H54 (cell line): ENCODE results near the gene LRP1B.
A peak's percentile ranks its signal among the peaks of the same experiment; 100 is the strongest.

Experiments
- DNase-seq: peaks from one replicate; pipeline ENCODE4 v3.0.0; 2011; ENCODE audit warnings: low spot score, mixed read lengths; ENCODE audit not compliant: insufficient read length
- FAIRE-seq: peaks from 3 replicates; lab custom pipeline; 2011; peaks lifted over from hg19 to GRCh38; lab: Jason Lieb, UNC
- POLR2A ChIP-seq: IDR thresholded peaks from 2 replicates; pipeline ENCODE4 v1.6.1; 2011; ENCODE audit warnings: low read depth, mild to moderate bottlenecking, low read length

LRP1B gene

DNA sequence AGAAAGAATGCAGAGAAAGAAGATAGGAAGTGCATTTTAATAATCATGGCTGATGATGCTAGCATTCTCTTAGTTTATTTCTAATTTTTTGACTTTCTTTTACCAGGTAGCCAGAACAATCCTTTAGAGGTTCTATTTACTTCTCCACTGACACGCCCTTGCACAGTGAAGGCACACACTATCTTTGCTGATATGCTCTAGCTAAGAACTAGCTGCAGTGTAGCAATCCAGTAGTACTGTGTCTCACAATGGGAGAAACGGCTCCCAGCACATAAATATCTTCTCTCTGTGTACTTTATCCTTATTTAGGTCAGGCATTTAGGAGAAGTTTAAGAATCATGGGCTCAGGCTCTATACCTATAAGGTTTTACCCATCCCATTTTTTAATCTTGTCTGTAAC, 1005.4 kb downstream of the LRP1B start:
- no peak for DNase-seq
- TF ChIP-seq POLR2A, result no peak
- FAIRE-seq, result no peak

DNA sequence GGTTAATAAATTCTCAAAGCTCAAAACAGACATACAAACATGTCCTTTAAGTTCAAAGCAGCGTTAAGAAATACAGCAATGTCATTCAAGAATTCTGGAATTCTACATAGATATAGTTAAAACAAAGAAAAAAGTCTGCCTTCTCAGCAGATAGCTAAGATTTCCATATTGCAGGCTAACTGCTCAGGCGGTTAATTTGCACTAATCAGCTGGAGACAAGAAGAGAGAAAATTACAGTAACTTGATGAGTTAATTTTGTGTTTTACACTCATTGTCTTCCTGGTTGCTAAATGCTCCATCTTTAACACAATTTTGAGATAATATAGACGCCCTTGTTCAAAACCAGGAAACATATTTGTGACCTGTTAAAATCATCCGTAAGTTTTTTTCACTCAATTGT, 1012.0 kb downstream of the LRP1B start:
- TF ChIP-seq POLR2A, result no peak
- no peak for DNase-seq
- FAIRE-seq, result no peak

DNA sequence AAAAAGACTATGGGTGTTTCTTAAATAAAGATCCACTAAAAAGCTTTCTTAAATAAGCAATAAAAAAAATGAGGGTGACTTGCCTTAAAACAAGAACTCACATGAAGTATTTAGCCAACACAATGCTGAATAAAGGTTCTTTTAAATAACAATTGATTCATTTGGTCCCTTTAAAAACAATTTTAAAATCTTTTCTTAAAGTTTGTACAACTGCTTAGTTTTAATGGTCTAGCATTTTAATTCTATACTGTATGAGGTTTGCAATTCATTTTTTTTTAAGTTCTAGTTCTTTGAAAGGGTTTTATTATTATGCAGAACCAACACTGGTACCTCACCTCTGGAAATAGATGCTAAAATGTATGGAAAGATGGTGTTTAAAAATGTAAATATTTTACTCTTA, 1017.5 kb downstream of the LRP1B start:
- no peak for TF ChIP-seq POLR2A
- FAIRE-seq (no peak), DNase-seq (no peak)

DNA sequence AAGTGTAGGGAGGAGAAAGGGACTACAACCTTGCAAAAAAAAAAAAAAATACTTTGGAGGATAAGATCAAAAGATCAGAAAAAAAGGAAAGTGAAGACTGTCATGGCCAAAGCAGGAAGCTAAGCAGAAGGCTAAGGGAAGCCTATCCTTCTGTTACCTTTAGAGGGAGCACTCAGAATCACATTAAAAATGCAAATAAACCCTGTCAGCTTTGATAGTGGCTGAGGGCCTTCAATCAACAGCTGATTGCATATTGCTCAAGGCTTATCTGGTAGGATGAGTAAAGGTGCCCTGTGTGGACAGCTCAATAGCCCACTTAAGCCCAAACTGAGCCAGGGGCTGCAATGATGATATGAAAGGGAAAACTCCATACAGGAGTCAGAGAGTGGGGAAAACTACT, 1021.2 kb downstream of the LRP1B start:
- no peak for TF ChIP-seq POLR2A
- DNase-seq (no peak), FAIRE-seq (peak; percentile 98)

DNA sequence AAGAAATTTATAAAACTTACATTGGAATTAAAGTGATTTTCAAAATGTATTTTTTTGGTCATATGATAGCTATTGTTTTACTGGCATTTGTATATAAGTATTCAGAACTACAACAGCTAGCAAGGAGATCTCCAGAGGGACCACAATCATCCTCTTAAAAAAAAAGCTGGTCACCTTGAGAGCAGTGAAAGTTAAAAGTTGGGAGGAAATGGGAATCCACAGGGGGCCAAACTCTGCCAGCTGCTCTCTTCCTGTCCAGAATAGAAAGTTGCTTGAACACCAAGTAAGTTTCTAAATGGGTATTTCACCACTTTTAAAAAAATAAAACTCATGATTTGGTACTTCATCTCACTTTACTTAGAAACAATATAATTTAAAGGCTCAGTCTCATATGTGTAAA, 1025.1 kb downstream of the LRP1B start:
- FAIRE-seq, result peak; percentile 48
- DNase-seq, result no peak
- TF ChIP-seq POLR2A, result no peak

DNA sequence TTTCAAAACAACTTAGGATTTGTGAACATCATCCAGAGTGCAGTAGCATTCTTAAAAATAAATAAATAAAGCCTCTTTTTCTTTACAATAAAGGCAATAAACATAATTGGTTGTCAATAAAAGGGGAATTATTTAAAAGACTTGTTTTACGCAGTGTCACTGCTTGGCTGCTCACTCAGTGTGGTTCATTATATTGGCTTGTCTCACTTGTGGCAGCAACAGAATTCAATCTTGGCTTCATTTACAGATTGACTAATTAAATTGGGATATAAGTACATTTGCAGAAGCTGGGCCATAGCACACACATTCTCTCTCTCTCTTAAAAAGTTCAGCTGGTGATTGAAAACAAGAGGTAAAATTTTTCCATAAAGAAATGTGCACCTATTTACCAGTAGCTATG, 1027.6 kb downstream of the LRP1B start:
- no peak for TF ChIP-seq POLR2A
- no peak for FAIRE-seq
- no peak for DNase-seq

DNA sequence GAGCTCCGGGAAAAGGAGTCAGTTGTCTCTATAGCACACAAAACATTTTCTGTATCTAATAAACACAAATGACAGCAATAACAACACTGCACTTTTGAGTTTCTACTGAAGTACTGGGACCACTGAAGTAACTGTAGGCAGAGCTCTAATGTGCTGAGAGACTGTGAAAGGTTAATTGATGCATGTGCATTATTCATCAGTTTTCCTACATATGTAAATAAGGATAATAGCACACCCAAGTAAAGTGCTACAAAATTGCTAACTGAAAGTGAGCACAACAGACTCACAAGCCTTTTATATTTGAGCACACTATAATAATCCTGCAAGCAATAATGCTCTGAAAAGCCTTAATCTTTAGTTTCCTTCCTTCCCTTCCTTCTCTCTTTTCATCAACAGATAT, 1051.6 kb downstream of the LRP1B start:
- FAIRE-seq, result no peak
- DNase-seq, result no peak
- no peak for TF ChIP-seq POLR2A

DNA sequence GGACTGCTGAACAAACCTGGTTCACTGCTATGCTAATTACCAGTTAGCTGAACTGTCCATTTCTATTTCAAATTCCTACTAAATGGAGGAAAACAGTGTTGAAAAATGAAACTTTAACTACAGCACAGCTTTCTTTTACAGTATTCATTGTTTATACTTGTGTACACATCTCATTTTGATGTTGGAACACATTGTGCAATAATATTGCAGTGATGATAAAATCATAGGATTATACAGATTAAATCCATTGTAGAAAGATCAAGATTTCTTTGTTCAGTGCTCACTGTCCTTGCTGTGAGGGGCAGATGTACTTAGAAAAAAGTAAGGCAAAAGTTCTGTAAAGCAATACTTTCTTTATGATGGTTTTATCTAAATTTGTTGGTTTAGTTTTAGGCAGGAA, 1055.1 kb downstream of the LRP1B start:
- DNase-seq, result no peak
- TF ChIP-seq POLR2A, result no peak
- FAIRE-seq, result no peak

DNA sequence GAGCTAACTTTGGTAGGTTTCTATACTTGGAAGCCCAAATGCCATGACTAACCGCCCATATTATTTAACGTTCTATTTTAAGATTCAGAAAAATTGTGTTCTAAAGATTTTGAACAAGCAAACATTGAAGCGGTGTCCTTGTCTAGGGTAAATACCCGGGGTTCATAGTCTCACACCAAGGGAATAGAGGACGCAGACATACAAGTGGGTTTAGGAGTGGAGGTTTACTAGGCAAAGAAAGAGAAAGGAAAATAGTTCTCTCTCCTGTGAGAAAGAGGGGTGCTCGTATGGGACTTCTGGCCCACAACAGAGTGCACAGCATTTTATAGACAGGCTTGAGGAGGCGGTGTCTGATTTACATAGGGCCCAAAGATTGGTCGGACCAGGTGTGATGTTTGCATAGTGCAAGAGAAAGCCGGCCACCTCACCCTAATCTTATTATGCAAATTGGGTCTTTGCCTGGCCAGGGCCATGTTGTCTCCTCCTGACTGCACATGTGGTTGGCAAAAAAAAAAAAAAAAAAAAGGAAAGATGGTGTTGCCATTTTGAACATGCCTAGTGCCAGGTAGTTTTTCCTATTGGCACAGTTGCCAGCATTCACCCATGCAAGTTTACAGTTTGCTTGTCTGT, 1062.6 kb downstream of the LRP1B start:
- FAIRE-seq, result no peak
- TF ChIP-seq POLR2A, result no peak
- DNase-seq, result no peak

DNA sequence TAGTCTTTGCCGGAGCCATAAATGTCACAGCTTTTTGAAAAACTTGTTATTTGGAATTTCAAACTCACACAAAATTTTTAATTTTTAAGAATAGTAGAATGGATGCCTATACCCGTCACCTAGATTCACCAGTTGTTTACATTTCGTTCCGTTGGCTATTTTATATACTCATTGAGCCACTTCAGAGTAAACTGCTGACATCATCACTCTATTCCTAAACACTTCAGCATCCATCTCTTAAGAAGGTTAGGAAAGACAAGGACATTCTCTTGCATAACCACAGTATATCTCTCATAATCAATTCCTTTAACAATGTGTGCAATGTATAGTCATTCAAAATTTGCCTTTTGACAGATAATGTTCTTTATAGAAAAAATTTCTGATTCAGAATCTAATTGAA, 1065.8 kb downstream of the LRP1B start:
- DNase-seq (no peak), FAIRE-seq (no peak)
- no peak for TF ChIP-seq POLR2A

DNA sequence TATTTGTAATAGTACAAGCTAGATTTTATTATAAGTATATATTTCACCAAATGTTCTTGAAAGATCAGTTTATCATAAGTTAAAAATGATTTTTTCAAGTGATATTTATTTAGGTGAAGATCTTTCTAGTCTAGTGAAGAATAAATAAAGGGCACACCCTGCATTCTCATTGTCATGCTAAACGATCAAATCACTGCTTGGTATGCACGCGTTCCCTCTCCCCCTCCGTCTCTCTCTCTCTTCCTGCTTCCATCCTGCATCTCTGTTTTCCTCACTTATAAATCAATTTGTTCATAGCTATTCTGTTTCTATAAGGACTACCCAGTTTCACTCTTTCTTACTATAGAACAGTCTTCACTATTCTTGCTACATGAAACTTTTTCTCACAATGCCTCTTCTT, 1067.4 kb downstream of the LRP1B start:
- FAIRE-seq (no peak), DNase-seq (no peak)
- no peak for TF ChIP-seq POLR2A

DNA sequence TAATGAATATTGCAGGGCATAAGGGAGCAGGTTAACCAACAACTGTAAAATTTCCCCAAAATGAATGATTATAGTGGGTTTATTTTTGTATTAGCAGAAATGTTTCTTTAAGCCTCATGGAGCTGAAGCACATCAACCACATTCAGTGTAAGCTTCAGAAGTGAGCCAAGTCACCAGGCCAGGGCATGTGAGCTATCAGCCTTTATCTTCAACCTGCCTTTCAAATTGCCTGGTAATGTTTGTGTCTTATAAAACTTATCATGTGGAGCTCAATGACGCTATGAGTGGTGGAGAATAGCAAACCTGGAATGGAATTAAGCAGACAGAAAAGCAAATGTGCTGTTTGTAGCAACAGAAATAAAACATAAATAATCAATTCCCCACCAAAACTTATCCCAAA, 1068.4 kb downstream of the LRP1B start:
- DNase-seq, result no peak
- no peak for TF ChIP-seq POLR2A
- no peak for FAIRE-seq

DNA sequence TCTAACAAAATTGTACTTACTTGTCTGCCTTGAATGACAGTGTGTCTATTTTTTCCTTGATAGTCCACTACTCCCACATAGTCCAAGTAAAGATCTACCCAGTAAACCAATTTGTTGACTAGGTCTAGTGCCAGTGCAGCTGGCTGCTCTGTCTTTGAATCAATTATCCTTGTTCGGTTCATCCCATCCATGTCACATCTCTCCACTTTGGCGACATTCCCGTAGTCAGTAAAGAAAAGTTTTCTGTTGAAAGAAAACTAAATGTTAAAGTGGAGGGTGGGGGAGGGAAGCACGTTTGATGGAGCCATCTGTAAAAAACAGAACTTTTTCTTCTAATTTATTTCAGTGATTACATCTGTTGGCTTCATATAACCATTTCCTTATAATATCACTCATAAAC, 1068.8 kb downstream of the LRP1B start:
- no peak for FAIRE-seq
- TF ChIP-seq POLR2A, result no peak
- DNase-seq, result no peak

DNA sequence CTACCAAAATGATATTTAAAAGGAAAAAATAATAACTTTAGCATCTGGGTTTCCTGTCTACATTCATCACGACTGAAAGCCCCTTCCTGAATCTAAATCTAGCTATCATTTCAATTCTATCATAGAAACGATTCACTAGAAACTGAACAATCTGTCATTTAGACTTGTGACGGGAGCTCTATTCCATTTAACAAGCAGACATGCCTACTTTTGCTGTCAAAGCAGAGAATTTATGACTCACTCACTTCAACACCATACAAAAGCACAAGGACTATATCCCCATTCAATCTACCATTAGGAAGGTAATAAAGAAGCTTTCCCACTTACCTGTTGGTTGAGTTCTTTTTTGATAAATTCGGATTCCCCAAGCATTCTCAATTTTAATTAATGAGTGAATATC, 1072.3 kb downstream of the LRP1B start:
- TF ChIP-seq POLR2A, result no peak
- FAIRE-seq (no peak), DNase-seq (no peak)

DNA sequence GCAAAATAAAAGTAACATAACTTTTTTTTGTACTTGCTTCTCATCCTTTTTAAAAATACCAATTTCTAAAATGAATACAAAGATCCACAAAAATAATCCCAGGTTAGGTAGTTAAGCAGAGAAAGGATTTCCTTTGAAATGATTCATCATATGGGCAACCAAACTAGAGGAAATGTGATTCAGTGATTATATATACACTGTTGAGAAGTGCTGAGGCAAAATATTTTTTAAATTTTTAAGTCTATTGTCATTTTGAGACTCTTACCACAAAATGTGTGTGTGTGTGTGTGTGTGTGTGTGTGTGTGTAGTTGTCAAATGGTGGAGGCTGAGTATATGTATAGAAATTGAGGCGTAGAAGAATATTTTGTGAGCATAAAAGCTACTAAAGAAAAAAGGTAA, 1075.3 kb downstream of the LRP1B start:
- DNase-seq, result peak; percentile 10
- FAIRE-seq, result peak; percentile 75
- no peak for TF ChIP-seq POLR2A

DNA sequence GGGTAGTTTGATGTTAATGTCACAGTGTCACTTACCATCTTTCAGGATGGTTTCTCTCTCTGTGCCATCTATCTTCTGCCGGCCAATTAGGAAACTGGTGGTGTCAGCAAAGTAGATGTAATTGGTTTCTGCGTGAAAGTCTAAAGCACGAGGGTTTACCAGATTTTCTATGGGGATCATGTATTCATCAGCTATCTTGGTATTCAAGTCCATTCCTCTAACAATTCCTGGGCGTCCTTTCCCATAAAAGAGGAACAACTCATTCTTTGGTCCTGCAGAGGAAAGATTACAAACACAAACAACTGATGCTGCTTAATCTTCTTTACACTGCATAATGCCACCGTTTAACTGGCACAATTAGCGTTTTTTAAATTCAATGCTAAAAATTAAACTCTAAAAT, 1081.9 kb downstream of the LRP1B start:
- peak; percentile 45 for FAIRE-seq
- no peak for TF ChIP-seq POLR2A
- DNase-seq, result no peak
